PC-9 (cell line): ENCODE results near the gene ADD3.

Source experiments
- CTCF ChIP-seq: fragments of 200-600 bp; sonication (generic); conservative IDR thresholded peaks from 2 replicates; pipeline ENCODE4 v1.6.1; 2017; ENCODE audit warnings: mixed run types, antibody characterized with exemption, mild to moderate bottlenecking, moderate library complexity
- EZH2 ChIP-seq: fragments of 200-600 bp; sonication (generic); IDR thresholded peaks from 2 replicates; pipeline ENCODE4 v1.8.0; 2017; ENCODE audit warnings: antibody characterized with exemption, low read depth

- no peak for TF ChIP-seq EZH2
- no peak for TF ChIP-seq CTCF
Measured at GRCh38 chr10:110175406-110175805, 167.6 kb downstream of the ADD3 start.
